ENCODE measurements around the gene PAQR9. TPM values are rescaled to one million over a fixed set of nuclear protein-coding genes. Genes with fewer than 3 reads are reported as not detected.

PAQR9 gene
- total RNA-seq, 4 donors from 2014 or later, result 0.20 to 1.0 (median 0.27) TPM; not detected in 1

GRCh38 chr3:142943349-142943748 is 20.1 kb downstream of the PAQR9 start:
- no peak for ATAC-seq
- Histone ChIP-seq H3K9me3 (no peaks in the 10 kb centered on the region), H3K4me3 (no peak overlapping the region), H3K27ac (no peak overlapping the region), H3K27me3 (peaks cover 3 to 8% (median 3%) of the 10 kb centered on the region in 3 donors), H3K4me1 (no peaks in the 10 kb centered on the region), H3K36me3 (no peaks in the 10 kb centered on the region)
- intact Hi-C loops (cut with DNase I; ENCODE audit: low total_unique reads) (no loop called here), in situ Hi-C loops (cut with MboI; ENCODE audit: low sequenced_read_pairs in 4 of 4) (no loop called here)
- TF ChIP-seq CTCF (IDR thresholded peaks at IDR 0.05 in 4 of 5, conservative IDR thresholded peaks at IDR 0.05 in 1 of 5) (no peak), POLR2A (IDR thresholded peaks at IDR 0.05) (no peak)
- DNase-seq, result no peak

DNA sequence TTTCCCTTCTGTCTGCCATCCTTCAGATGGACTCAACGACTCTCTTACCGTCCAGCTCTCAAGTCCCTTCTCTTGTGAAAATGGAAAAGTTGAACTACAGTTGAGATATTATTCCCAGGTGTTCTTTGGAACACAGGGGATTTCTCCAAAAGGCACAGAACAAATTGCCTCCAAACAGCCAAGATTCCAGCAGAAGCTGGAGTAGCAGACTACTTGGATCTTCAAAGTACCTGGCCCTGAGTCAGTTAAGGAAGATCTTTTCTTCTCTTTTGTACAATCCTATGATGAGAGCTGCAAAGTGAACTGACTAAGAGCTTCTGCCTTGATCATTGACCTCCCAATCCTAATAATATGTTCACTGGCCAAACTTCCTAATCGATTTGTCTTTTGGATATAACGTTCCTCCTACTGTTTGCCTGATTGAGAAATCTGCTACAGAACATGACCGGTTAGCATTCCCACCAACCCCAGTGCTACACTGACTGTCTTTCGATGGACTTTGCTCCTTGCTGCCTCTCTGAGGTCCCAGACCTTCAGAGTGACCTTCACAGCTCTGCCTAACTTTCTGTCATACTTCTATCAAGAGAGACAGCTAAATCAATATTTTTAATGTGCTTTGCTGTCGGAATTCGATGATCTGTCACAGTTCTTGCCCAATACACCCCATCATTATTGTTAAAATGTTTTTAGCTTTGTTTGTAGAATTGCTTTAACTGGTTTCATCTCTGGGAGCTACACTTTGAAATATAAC is 21.9 kb downstream of the PAQR9 start:
- H3K27me3 ChIP-seq, result no peaks in the 10 kb centered on the region
- H3K27ac ChIP-seq, result no peak overlapping the region
- ATAC-seq (no peak), DNase-seq (no peak)
- in situ Hi-C loops (cut with MboI; ENCODE audit: low sequenced_read_pairs in 4 of 4) (no loop called here), intact Hi-C loops (cut with DNase I; ENCODE audit: low total_unique reads) (no loop called here)
- H3K4me1 ChIP-seq, result no peaks in the 10 kb centered on the region
- no peaks in the 10 kb centered on the region for H3K36me3 ChIP-seq
- no peak for TF ChIP-seq CTCF (IDR thresholded peaks at IDR 0.05 in 4 of 5, conservative IDR thresholded peaks at IDR 0.05 in 1 of 5)
- TF ChIP-seq POLR2A (IDR thresholded peaks at IDR 0.05), result no peak
- no peaks in the 10 kb centered on the region for H3K9me3 ChIP-seq
- H3K4me3 ChIP-seq, result no peak overlapping the region

GRCh38 chr3:142940472-142940871 is 23.0 kb downstream of the PAQR9 start:
- ATAC-seq (no peak), DNase-seq (no peak)
- H3K27me3 ChIP-seq, result no peaks in the 10 kb centered on the region
- no peaks in the 10 kb centered on the region for H3K4me1 ChIP-seq
- TF ChIP-seq CTCF (IDR thresholded peaks at IDR 0.05 in 4 of 5, conservative IDR thresholded peaks at IDR 0.05 in 1 of 5) (no peak), POLR2A (IDR thresholded peaks at IDR 0.05) (no peak)
- H3K4me3 ChIP-seq, result no peak overlapping the region
- in situ Hi-C loops (cut with MboI; ENCODE audit: low sequenced_read_pairs in 4 of 4), result no loop called here
- no peaks in the 10 kb centered on the region for H3K9me3 ChIP-seq
- H3K27ac ChIP-seq, result no peak overlapping the region
- intact Hi-C loops (cut with DNase I; ENCODE audit: low total_unique reads), result no loop called here
- no peaks in the 10 kb centered on the region for H3K36me3 ChIP-seq

- Histone ChIP-seq H3K9me3 (no peaks in the 10 kb centered on the region), H3K4me1 (no peaks in the 10 kb centered on the region), H3K36me3 (no peaks in the 10 kb centered on the region), H3K27ac (no peak overlapping the region), H3K4me3 (no peak overlapping the region), H3K27me3 (no peaks in the 10 kb centered on the region)
- DNase-seq (no peak), ATAC-seq (no peak)
- in situ Hi-C loops (cut with MboI; ENCODE audit: low sequenced_read_pairs in 4 of 4) (loop anchor here in 1 of 4 donors (10.0 kb wide), 1 partner anchor 55 kb away; no protein-coding TSS in a partner anchor), intact Hi-C loops (cut with DNase I; ENCODE audit: low total_unique reads) (no loop called here)
- TF ChIP-seq POLR2A (IDR thresholded peaks at IDR 0.05), result no peak
- no peak for TF ChIP-seq CTCF (IDR thresholded peaks at IDR 0.05 in 4 of 5, conservative IDR thresholded peaks at IDR 0.05 in 1 of 5)
These were observed 23.5 kb downstream of the PAQR9 start for GRCh38 chr3:142940000-142940399.
